OCI-LY3 (cell line): Measurements from ENCODE around the gene CD247.

ENCODE experiments used
- EZH2phosphoT487 ChIP-seq: fragments of 200-600 bp; shearing (Covaris generic); IDR thresholded peaks from 2 replicates; pipeline ENCODE4 v1.6.1; 2018; ENCODE audit warnings: antibody characterized with exemption, mixed run types, low read depth
- TF ChIP-seq, protein P1 (sequence below): fragments of 200-600, 300-600 bp; sonication (generic); IDR thresholded peaks from 2 replicates; pipeline ENCODE4 v1.5.1; 2014; ENCODE audit warnings: antibody characterized with exemption, low read length, low read depth

GRCh38 chr1:167489571-167490340 is 28.6 kb downstream of the CD247 start:
- TF ChIP-seq, protein P1, sequence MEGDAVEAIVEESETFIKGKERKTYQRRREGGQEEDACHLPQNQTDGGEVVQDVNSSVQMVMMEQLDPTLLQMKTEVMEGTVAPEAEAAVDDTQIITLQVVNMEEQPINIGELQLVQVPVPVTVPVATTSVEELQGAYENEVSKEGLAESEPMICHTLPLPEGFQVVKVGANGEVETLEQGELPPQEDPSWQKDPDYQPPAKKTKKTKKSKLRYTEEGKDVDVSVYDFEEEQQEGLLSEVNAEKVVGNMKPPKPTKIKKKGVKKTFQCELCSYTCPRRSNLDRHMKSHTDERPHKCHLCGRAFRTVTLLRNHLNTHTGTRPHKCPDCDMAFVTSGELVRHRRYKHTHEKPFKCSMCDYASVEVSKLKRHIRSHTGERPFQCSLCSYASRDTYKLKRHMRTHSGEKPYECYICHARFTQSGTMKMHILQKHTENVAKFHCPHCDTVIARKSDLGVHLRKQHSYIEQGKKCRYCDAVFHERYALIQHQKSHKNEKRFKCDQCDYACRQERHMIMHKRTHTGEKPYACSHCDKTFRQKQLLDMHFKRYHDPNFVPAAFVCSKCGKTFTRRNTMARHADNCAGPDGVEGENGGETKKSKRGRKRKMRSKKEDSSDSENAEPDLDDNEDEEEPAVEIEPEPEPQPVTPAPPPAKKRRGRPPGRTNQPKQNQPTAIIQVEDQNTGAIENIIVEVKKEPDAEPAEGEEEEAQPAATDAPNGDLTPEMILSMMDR: no peak
- no peak for TF ChIP-seq EZH2phosphoT487
